HEK293 (cell line): ENCODE results near the gene PROSER3.

ENCODE experiments used
- CTCF ChIA-PET: fragments of 350-600 bp; formaldehyde crosslinking; extraction: SDS; loops from one replicate; lab custom pipeline; 2021; ENCODE audit warnings: antibody characterized with exemption; lab: Yijun Ruan, JAX
- POLR2A ChIA-PET: fragments of 300-600 bp; formaldehyde crosslinking; extraction: SDS; loops from one replicate; lab custom pipeline; 2020; ENCODE audit warnings: antibody characterized with exemption, inconsistent platforms; lab: Yijun Ruan, JAX
- H3K27ac ChIP-seq: fragments of 200-500 bp; sonication (Bioruptor generic); 2 replicates; pipeline ENCODE4 v1.5.1; 2014; ENCODE audit warnings: low read depth, low read length, control low read depth, inconsistent platforms; ENCODE audit errors: extremely low read depth
- H3K36me3 ChIP-seq, 2 experiments: fragments of 200-500 bp in 1 of 2; sonication (Bioruptor generic) in 1 of 2; 1 replicate in 1 of 2; 2 replicates in 1 of 2; pipeline ENCODE4 v1.5.1; 2014 to 2017; ENCODE audit warnings: inconsistent platforms in 2 of 2, low read length in 2 of 2; ENCODE audit not compliant: control insufficient read depth in 2 of 2, insufficient read depth in 1 of 2
- H3K4me1 ChIP-seq: fragments of 200-500 bp; sonication (Bioruptor generic); 2 replicates; pipeline ENCODE4 v1.5.1; 2014; ENCODE audit warnings: mild to moderate bottlenecking, low read length, inconsistent platforms; ENCODE audit not compliant: control insufficient read depth, insufficient read depth
- H3K4me3 ChIP-seq: 2 replicates; pipeline ENCODE4 v1.5.1; 2011; ENCODE audit warnings: low read depth, mild to moderate bottlenecking, control low read depth, low read length, moderate library complexity
- H3K9me3 ChIP-seq: fragments of 200-500 bp; sonication (Bioruptor generic); 2 replicates; pipeline ENCODE4 v1.5.1; 2014; ENCODE audit warnings: low read depth, low read length, inconsistent platforms; ENCODE audit not compliant: control insufficient read depth, insufficient read depth
- EGR2 ChIP-seq: fragments of 450-650 bp; formaldehyde crosslinking; IDR thresholded peaks from 2 replicates; pipeline ENCODE4 v1.5.1; 2016; ENCODE audit warnings: low read depth, missing biosample characterization, missing genetic modification characterization
- GLIS2 ChIP-seq: fragments of 450-650 bp; formaldehyde crosslinking; IDR thresholded peaks from 2 replicates; pipeline ENCODE4 v1.5.1; 2016; ENCODE audit warnings: missing biosample characterization, missing genetic modification characterization
- HIC1 ChIP-seq: fragments of 450-650 bp; formaldehyde crosslinking; IDR thresholded peaks from 2 replicates; pipeline ENCODE4 v1.5.1; 2016; ENCODE audit warnings: missing biosample characterization, missing genetic modification characterization
- KLF16 ChIP-seq: fragments of 450-650 bp; formaldehyde crosslinking; IDR thresholded peaks from 2 replicates; pipeline ENCODE4 v1.5.1; 2017; ENCODE audit warnings: missing biosample characterization, missing genetic modification characterization
- PATZ1 ChIP-seq: fragments of 450-650 bp; formaldehyde crosslinking; IDR thresholded peaks from 2 replicates; pipeline ENCODE4 v1.5.1; 2016; ENCODE audit warnings: missing biosample characterization, missing genetic modification characterization
- PRDM1 ChIP-seq: fragments of 450-650 bp; formaldehyde crosslinking; IDR thresholded peaks from 2 replicates; pipeline ENCODE4; 2016; ENCODE audit warnings: missing biosample characterization, missing genetic modification characterization
- TSHZ1 ChIP-seq: fragments of 450-650 bp; formaldehyde crosslinking; IDR thresholded peaks from 2 replicates; pipeline ENCODE4 v1.5.1; 2016; ENCODE audit warnings: missing biosample characterization, missing genetic modification characterization, borderline replicate concordance
- ZBTB11 ChIP-seq: fragments of 450-650 bp; formaldehyde crosslinking; conservative IDR thresholded peaks from 2 replicates; pipeline ENCODE4 v1.5.1; 2016; ENCODE audit warnings: low read depth, missing biosample characterization, missing genetic modification characterization
- ZBTB17 ChIP-seq: fragments of 450-650 bp; formaldehyde crosslinking; IDR thresholded peaks from 2 replicates; pipeline ENCODE4 v1.5.1; 2016; ENCODE audit warnings: missing biosample characterization, missing genetic modification characterization
- ZBTB20 ChIP-seq: fragments of 450-650 bp; formaldehyde crosslinking; IDR thresholded peaks from 2 replicates; pipeline ENCODE4 v1.5.1; 2016; ENCODE audit warnings: missing biosample characterization, missing genetic modification characterization
- ZIC2 ChIP-seq: fragments of 450-650 bp; formaldehyde crosslinking; IDR thresholded peaks from 2 replicates; pipeline ENCODE4 v1.5.1; 2016; ENCODE audit warnings: missing biosample characterization, missing genetic modification characterization
- ZNF18 ChIP-seq: fragments of 450-650 bp; formaldehyde crosslinking; IDR thresholded peaks from 2 replicates; pipeline ENCODE4 v1.5.1; 2016; ENCODE audit warnings: missing biosample characterization, missing genetic modification characterization
- ZNF214 ChIP-seq: fragments of 450-650 bp; formaldehyde crosslinking; IDR thresholded peaks from 2 replicates; pipeline ENCODE4 v1.5.1; 2017; ENCODE audit warnings: missing biosample characterization, mild to moderate bottlenecking, missing genetic modification characterization, borderline replicate concordance
- ZNF223 ChIP-seq: fragments of 450-650 bp; formaldehyde crosslinking; IDR thresholded peaks from 2 replicates; pipeline ENCODE4 v1.5.1; 2016; ENCODE audit warnings: missing biosample characterization, missing genetic modification characterization
- ZNF362 ChIP-seq: fragments of 450-650 bp; formaldehyde crosslinking; IDR thresholded peaks from 2 replicates; pipeline ENCODE4 v1.5.1; 2016; ENCODE audit warnings: missing biosample characterization, missing genetic modification characterization
- ZNF449 ChIP-seq: fragments of 450-650 bp; formaldehyde crosslinking; IDR thresholded peaks from 2 replicates; pipeline ENCODE4 v1.5.1; 2017; ENCODE audit warnings: missing biosample characterization, mild to moderate bottlenecking, missing genetic modification characterization, moderate library complexity
- ZNF510 ChIP-seq: fragments of 450-650 bp; formaldehyde crosslinking; IDR thresholded peaks from 2 replicates; pipeline ENCODE4 v1.5.1; 2018; ENCODE audit warnings: mild to moderate bottlenecking, missing genetic modification characterization, missing biosample characterization; ENCODE audit not compliant: insufficient replicate concordance
- ZNF658 ChIP-seq: fragments of 450-650 bp; formaldehyde crosslinking; IDR thresholded peaks from 2 replicates; pipeline ENCODE4; 2016; ENCODE audit warnings: missing biosample characterization, missing genetic modification characterization
- ZNF677 ChIP-seq: fragments of 450-650 bp; IDR thresholded peaks from 2 replicates; pipeline ENCODE4 v1.5.0; 2018; ENCODE audit warnings: missing biosample characterization, mild to moderate bottlenecking, missing genetic modification characterization, moderate library complexity
- ZNF776 ChIP-seq: fragments of 450-650 bp; formaldehyde crosslinking; IDR thresholded peaks from 2 replicates; pipeline ENCODE4 v1.5.0; 2017; ENCODE audit warnings: missing biosample characterization, missing genetic modification characterization, borderline replicate concordance

PROSER3 gene

GRCh38 chr19:35777086-35777841 is 19.3 kb downstream of the PROSER3 start:
- CTCF ChIA-PET = interaction anchor here (1.0 to 2.6 kb wide), 3 partner anchors 42 to 267 kb away, joined by 3 to 8 read pairs (median 7); no protein-coding TSS in a partner anchor
- H3K27ac ChIP-seq = no peak overlapping the region
- POLR2A ChIA-PET = interaction anchor here (0.6 to 2.1 kb wide), 6 partner anchors 10 to 37 kb away, joined by 3 to 10 read pairs (median 6); partner anchors contain the start of gene LIN37
- H3K4me3 ChIP-seq = no peak overlapping the region
- no peaks in the 10 kb centered on the region for H3K9me3 ChIP-seq
- H3K36me3 ChIP-seq = peaks cover 32 to 34% of the 10 kb centered on the region in 2 experiments
- peaks cover 17% of the 10 kb centered on the region for H3K4me1 ChIP-seq
- no peak for TF ChIP-seq TSHZ1 (tag by site-specific recombination)
- no peak for TF ChIP-seq KLF16 (tag by site-specific recombination)
- no peak for TF ChIP-seq EGR2
- peak; percentile 28; the same call in 1 of the 2 replicates for TF ChIP-seq GLIS2 (tag by site-specific recombination)
- TF ChIP-seq ZNF362 (tag by site-specific recombination) = no peak
- no peak for TF ChIP-seq ZNF223
- TF ChIP-seq ZIC2 (tag by site-specific recombination) = 0 out of 2 replicates have a peak, but pooled peaks have one; percentile 10
- no peak for TF ChIP-seq ZNF449 (tag by site-specific recombination)
- no peak for TF ChIP-seq ZNF214 (tag by site-specific recombination)
- peak; percentile 56 for TF ChIP-seq ZBTB17 (tag by site-specific recombination)
- TF ChIP-seq ZBTB11 (tag by site-specific recombination) = no peak
- TF ChIP-seq PRDM1 (tag by site-specific recombination) = no peak
- no peak for TF ChIP-seq ZNF18 (tag by site-specific recombination)
- no peak for TF ChIP-seq PATZ1
- TF ChIP-seq ZNF510 = no peak
- no peak for TF ChIP-seq ZNF658
- no peak for TF ChIP-seq ZBTB20
- no peak for TF ChIP-seq HIC1 (tag by site-specific recombination)
- TF ChIP-seq ZNF677 (tag by site-specific recombination) = no peak
- TF ChIP-seq ZNF776 (tag by site-specific recombination) = no peak
